T-helper 1 cell treated with Interleukin-12 subunit alpha and Interleukin-12 subunit beta and Interleukin-4 antibody, amounts not matched to agents 30 ng/mL and 1 ng/mL, for 36 hours (primary cell): Measurements from ENCODE around the gene ABHD14A. TPM values are rescaled to one million over a fixed set of nuclear protein-coding genes. Genes with fewer than 3 reads are reported as not detected.

Experiments
- intact Hi-C: fragments of 100-400 bp; cut with micrococcal nuclease; formaldehyde crosslinking; loops from one replicate; pipeline ENCODE4 v1.15.1; 2024
- total RNA-seq: library from RNA; stranded (reverse); gene quantifications from 2 replicates; pipeline ENCODE4 v1.2.3, GENCODE V29; 2022

The ABHD14A gene
- total RNA-seq, 1 donor from 2014 or later = 11.5 TPM

- intact Hi-C loops = no loop called here
Observed at GRCh38 chr3:51968883-51969678, 5.8 kb upstream of the ABHD14A start.

GRCh38 chr3:51969841-51970240, 5.0 kb upstream of the ABHD14A start:
- intact Hi-C loops = loop anchor here (5.0 kb wide), 2 partner anchors 173 to 283 kb away; no protein-coding TSS in a partner anchor

DNA sequence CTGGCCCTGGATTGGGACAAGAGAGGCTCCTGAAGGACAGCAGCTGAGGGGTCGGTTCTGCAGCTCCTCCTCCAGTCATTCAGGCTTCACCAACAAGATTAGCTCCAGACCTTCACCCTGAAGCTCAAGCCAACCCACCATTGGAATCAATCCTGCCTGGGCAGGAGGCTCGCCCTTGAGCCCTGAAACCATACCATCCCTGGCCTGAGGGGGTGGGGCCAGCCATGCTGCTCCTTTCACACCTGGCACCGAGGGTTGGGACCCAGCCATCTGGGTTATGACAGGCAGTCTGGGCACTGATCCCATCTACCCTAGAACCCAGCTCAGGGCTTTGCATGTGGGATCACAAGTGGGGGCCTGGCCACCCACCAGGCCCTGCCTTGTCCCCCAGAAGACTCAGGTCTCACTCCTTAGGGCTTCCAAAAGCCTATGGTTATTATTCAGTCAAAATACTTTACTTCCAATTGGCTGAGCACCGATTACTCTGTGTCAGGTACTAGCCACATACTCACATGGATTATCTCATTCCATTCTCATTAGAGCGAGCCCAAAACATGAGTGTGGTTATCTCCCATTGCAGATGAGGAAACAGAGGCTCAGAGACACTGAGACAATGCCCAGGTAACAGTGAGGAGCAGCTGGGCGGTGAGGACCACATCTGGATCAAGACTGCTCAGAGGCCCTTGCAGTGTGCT, 4.1 kb upstream of the ABHD14A start:
- intact Hi-C loops = loop anchor here (5.0 kb wide), 2 partner anchors 173 to 283 kb away; no protein-coding TSS in a partner anchor

GRCh38 chr3:51971350-51971749, 3.5 kb upstream of the ABHD14A start:
- intact Hi-C loops = loop anchor here (5.0 kb wide), 2 partner anchors 174 to 284 kb away; no protein-coding TSS in a partner anchor

DNA sequence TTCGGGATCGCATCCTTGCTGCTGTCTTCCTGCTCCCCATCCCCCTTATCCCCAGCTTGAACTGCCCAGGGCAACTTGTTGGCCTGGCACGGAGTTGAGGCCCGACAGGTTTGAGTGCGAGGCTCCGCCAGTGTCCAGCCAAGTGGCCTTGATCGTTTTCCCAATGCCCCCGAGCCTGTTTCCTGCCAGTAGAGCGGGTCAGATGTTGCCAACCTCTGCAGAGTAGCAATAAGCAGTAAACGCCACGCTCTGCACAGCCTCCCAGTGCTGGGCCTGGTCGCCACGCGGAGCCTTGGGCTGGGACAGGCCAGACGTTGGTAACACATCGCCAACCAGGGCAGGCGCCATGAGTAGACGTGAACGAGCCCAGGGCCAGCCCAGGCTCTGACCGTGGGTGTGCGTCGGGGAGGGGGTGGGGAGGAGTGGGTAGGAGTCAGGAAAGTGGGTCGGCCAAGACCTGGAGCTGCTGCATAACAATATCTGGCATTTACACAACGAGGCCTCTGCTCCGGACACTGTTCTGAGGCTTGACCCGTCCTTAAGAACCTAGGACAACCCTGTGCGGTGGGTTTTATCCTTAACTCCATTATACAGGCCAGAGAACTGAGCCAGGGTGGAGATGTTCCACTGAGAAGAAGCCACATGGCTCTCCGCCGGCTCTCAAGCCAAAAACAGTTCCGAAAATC, 444 bp upstream of the ABHD14A start:
- intact Hi-C loops = loop anchor here (1.0 to 5.0 kb wide), 8 partner anchors 32 to 583 kb away; partner anchors contain the start of genes DUSP7, PARP3 and RBM15B

GRCh38 chr3:51975852-51976549, 1.1 kb downstream of the ABHD14A start:
- intact Hi-C loops = loop anchor here (1.0 to 5.0 kb wide), 6 partner anchors 7 to 304 kb away; partner anchors contain the start of genes ACY1, DUSP7, PCBP4 and POC1A

GRCh38 chr3:51977446-51978142, 2.7 kb downstream of the ABHD14A start:
- intact Hi-C loops = loop anchor here (5.0 kb wide), 1 partner anchor 305 kb away; the partner anchor contains the start of gene TEX264

DNA sequence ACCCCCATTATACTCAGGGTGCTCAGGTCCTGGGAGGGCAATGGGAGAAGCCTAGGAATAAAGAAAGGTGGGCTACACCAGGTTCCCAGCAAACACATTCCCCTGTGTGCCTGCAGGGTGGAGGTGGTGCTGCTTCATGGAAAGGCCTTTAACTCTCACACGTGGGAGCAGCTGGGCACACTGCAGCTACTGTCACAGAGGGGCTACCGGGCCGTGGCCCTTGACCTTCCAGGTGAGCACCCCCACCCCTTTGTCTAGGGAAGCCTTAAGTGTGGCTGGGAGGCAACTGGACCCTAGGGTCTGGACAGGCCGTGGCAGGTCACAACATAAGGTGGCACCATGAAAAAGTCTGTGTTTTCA, 3.3 kb downstream of the ABHD14A start:
- intact Hi-C loops = loop anchor here (5.0 kb wide), 1 partner anchor 306 kb away; the partner anchor contains the start of gene TEX264

DNA sequence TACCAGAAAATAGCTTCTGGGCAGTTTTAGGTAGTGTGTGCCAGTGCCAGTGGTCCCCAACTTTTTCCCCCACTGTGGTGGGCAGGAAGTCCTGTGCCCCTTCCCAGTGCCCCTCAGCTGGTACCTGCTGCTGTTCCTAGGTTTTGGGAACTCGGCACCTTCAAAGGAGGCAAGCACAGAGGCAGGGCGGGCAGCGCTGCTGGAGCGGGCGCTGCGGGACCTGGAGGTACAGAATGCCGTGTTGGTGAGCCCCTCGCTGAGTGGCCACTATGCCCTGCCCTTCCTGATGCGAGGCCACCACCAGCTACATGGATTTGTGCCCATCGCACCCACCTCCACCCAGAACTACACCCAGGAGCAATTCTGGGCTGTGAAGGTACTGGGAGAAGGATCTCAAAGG, 5.4 kb downstream of the ABHD14A start:
- intact Hi-C loops = no loop called here

DNA sequence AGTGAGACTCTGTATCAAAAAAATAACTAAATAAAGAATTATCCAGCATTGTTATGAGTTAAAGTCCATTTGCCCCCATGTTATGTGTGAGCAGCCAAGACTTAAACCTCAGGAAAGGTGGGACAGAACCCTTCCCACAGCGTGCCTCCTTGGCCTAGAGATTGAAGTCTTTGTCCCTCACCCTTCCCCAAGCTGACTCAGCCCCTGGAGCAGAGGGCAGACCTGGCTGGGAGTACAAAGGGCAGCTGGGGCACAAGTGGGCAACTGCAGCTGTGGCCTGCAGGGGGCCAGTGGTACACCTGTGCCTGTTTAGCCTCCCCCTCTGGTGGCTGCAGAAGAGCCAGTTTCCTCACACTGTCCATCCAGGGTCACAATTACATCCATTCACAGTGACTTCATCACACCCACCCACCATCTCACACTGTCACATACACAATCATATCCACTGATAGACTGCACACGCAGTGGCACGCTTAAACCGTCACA, 7.5 kb downstream of the ABHD14A start:
- intact Hi-C loops = no loop called here

- intact Hi-C loops = loop anchor here (1.0 kb wide), 4 partner anchors 8 to 74 kb away; partner anchors contain the start of genes ABHD14A, PARP3 and RPL29
Observed at GRCh38 chr3:51982838-51983577, 8.1 kb downstream of the ABHD14A start, which contains the start of gene ACY1. Gene ACY1, plus strand, starts transcription at chr3:51983535. Its CDS starts 530 bp downstream, at chr3:51984065.

- intact Hi-C loops = loop anchor here (1.0 kb wide), 4 partner anchors 8 to 74 kb away; partner anchors contain the start of genes ABHD14A, PARP3 and RPL29
Observed at GRCh38 chr3:51983578-51984268, 8.9 kb downstream of the ABHD14A start.

DNA sequence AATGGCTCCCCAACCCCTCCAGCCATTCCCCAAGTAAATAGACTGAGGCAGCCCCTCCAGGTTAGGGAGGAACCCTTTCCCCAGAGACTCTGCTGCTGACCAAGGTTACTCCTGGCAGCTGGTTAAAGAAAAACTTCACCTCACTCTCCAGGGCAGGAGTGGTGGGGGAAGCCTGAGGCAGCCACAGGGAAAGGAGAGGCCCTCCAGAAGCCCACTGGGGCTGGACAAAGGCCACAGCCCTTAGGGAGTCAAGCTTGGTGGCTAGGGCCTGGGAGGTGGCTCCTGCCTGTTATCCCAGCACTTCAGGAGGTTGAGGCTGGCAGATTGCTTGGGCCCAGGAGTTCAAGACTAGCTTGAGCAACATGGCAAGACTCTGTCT, 9.4 kb downstream of the ABHD14A start:
- intact Hi-C loops = no loop called here

- intact Hi-C loops = no loop called here
Observed at GRCh38 chr3:51985063-51985462, 10.2 kb downstream of the ABHD14A start.

- intact Hi-C loops = no loop called here
Observed at GRCh38 chr3:51986010-51986947, 11.4 kb downstream of the ABHD14A start.

GRCh38 chr3:51987568-51987967, 12.7 kb downstream of the ABHD14A start:
- intact Hi-C loops = no loop called here
